ENCODE data around the gene FUOM. TPM values are rescaled to one million over a fixed set of nuclear protein-coding genes. Genes with fewer than 3 reads are reported as not detected.

The FUOM gene
- total RNA-seq, 4 donors from 2014 or later, result 5.4 to 15.7 (median 10.8) TPM

DNA sequence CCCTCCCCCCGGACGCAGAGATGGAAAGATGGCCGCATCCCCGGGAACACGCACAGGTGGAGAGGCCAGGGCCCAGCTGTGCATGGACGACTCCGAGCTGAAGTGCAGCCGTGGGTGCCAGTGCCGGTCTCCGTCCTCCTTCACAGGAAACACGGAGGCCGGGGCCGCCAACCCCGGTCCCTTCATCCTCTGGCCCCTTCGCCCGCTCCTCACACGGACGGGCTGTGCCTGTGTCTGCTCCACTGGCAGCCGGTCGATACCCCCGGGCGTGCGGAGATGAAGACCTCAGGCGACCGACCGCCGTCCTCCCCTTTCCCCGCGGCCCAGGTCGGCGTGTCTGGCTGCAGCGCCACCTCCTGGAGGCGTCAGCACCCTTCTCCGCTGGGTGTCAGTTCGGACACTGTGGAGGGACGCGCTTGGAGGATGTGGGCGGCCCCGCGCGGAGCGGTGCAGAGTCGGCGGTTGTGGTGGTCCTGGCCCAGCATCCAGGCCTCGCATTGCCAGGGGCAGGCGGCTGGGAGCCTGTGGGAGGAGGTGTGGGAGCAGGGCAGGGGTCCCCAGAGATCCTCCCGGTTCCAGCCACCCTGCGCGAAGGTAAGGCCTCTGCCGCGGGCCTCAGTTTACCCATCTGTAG, 39.2 kb downstream of the FUOM start:
- Histone ChIP-seq H3K4me3 (peak overlapping the region in 1 of 2 donors; percentile 40), H3K36me3 (no peaks in the 10 kb centered on the region), H3K27ac (no peak overlapping the region), H3K9me3 (no peaks in the 10 kb centered on the region), H3K27me3 (peaks cover 31% of the 10 kb centered on the region), H3K4me1 (peaks cover 0 to 12% (median 3%) of the 10 kb centered on the region in 3 donors)
- TF ChIP-seq POLR2AphosphoS5 (IDR thresholded peaks at IDR 0.05) (no peak), EP300 (IDR thresholded peaks at IDR 0.05) (no peak), POLR2A (IDR thresholded peaks at IDR 0.05) (no peak)
- TF ChIP-seq, protein P1, sequence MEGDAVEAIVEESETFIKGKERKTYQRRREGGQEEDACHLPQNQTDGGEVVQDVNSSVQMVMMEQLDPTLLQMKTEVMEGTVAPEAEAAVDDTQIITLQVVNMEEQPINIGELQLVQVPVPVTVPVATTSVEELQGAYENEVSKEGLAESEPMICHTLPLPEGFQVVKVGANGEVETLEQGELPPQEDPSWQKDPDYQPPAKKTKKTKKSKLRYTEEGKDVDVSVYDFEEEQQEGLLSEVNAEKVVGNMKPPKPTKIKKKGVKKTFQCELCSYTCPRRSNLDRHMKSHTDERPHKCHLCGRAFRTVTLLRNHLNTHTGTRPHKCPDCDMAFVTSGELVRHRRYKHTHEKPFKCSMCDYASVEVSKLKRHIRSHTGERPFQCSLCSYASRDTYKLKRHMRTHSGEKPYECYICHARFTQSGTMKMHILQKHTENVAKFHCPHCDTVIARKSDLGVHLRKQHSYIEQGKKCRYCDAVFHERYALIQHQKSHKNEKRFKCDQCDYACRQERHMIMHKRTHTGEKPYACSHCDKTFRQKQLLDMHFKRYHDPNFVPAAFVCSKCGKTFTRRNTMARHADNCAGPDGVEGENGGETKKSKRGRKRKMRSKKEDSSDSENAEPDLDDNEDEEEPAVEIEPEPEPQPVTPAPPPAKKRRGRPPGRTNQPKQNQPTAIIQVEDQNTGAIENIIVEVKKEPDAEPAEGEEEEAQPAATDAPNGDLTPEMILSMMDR (IDR thresholded peaks at IDR 0.05), result peak in 3 of 4 experiments; percentile 53 to 77 (median 54)
- ATAC-seq, result peak; percentile 84
- whole genome bisulfite sequencing, 2 donors (ENCODE audit: low coverage in 1 of 2), result 20 to 87% methylated on average over 5 to 20 of the region's 51 CpGs

GRCh38 chr10:133316732-133317131, 41.1 kb downstream of the FUOM start:
- no peak for ATAC-seq
- Histone ChIP-seq H3K4me3 (no peak overlapping the region), H3K36me3 (peaks cover 0 to 18% of the 10 kb centered on the region in 2 donors), H3K9me3 (no peaks in the 10 kb centered on the region), H3K4me1 (peaks cover 0 to 12% (median 3%) of the 10 kb centered on the region in 3 donors), H3K27ac (no peak overlapping the region), H3K27me3 (peaks cover 31% of the 10 kb centered on the region)
- no peak for TF ChIP-seq EP300 (IDR thresholded peaks at IDR 0.05)
- TF ChIP-seq POLR2A (IDR thresholded peaks at IDR 0.05), result no peak
- TF ChIP-seq, protein P1 (IDR thresholded peaks at IDR 0.05), result no peak
- no peak for TF ChIP-seq POLR2AphosphoS5 (IDR thresholded peaks at IDR 0.05)
- WGBS, 2 donors (ENCODE audit: low coverage in 1 of 2), result 100% methylated on average over 2 of the region's 7 CpGs; no CpG with 5 or more reads in 1 of the 2 donors

DNA sequence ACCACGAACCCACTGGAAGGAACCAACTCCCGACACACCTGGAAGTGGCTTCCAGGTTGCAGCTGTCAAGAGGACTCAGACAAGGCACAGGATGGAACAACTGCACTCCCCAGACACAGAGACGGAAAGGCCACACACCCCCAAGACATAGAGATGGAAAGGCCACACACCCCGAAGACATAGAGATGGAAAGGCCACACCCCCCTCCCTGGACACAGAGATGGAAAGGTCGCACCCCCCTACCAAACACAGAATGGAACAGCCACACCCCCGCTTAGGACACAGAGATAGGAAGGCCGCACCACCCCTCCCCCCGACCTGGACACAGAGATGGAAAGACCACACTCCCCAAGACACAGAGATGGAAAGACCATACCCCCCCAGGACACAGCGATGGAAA, 41.6 kb downstream of the FUOM start:
- Histone ChIP-seq H3K4me1 (peaks cover 0 to 12% (median 3%) of the 10 kb centered on the region in 3 donors), H3K36me3 (peaks cover 0 to 22% of the 10 kb centered on the region in 2 donors), H3K9me3 (no peaks in the 10 kb centered on the region), H3K4me3 (no peak overlapping the region), H3K27ac (no peak overlapping the region), H3K27me3 (peaks cover 29% of the 10 kb centered on the region)
- TF ChIP-seq EP300 (IDR thresholded peaks at IDR 0.05), result no peak
- TF ChIP-seq, protein P1 (IDR thresholded peaks at IDR 0.05), result no peak
- TF ChIP-seq POLR2A (IDR thresholded peaks at IDR 0.05), result no peak
- no peak for TF ChIP-seq POLR2AphosphoS5 (IDR thresholded peaks at IDR 0.05)
- no peak for ATAC-seq
- WGBS, 2 donors (ENCODE audit: low coverage in 1 of 2), result no CpG with 5 or more reads among the region's 9 CpGs

GRCh38 chr10:133315847-133316246, 42.0 kb downstream of the FUOM start:
- ATAC-seq, result no peak
- TF ChIP-seq, protein P1 (IDR thresholded peaks at IDR 0.05), result no peak
- TF ChIP-seq POLR2A (IDR thresholded peaks at IDR 0.05), result no peak
- no peak for TF ChIP-seq EP300 (IDR thresholded peaks at IDR 0.05)
- TF ChIP-seq POLR2AphosphoS5 (IDR thresholded peaks at IDR 0.05), result no peak
- Histone ChIP-seq H3K4me3 (no peak overlapping the region), H3K36me3 (peaks cover 0 to 27% of the 10 kb centered on the region in 2 donors), H3K27ac (no peak overlapping the region), H3K9me3 (no peaks in the 10 kb centered on the region), H3K27me3 (peaks cover 25% of the 10 kb centered on the region), H3K4me1 (peaks cover 0 to 12% (median 3%) of the 10 kb centered on the region in 3 donors)
- 73% methylated on average over 5 of the region's 5 CpGs; no CpG with 5 or more reads in 1 of the 2 donors for WGBS, 2 donors (ENCODE audit: low coverage in 1 of 2)

DNA sequence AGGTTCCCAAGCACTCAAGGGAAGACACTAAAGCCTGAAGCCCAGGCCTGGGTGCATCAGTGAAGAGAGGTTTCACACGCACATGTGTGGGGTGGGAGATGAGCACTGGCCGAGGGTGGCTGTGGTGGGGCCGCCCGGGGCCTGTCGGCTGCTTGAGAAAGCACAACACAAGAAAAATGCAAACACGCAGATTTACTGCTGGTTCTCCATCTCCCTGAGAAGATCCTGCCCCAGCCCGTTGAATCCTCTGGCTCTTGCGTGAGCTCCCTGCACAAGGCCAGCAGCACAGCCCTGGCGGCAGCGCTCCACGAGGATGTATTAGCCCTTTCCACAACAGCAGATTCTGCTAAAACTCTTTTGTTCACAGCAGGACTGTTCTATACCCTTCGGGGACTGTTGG, 42.9 kb downstream of the FUOM start:
- ATAC-seq, result no peak
- no peak overlapping the region for H3K27ac ChIP-seq
- peaks cover 16% of the 10 kb centered on the region for H3K27me3 ChIP-seq
- peaks cover 0 to 13% (median 3%) of the 10 kb centered on the region in 3 donors for H3K4me1 ChIP-seq
- WGBS, 2 donors (ENCODE audit: low coverage in 1 of 2), result 70 to 76% methylated on average over 4 to 12 of the region's 12 CpGs
- H3K36me3 ChIP-seq, result peaks cover 0 to 36% of the 10 kb centered on the region in 2 donors
- no peak for TF ChIP-seq EP300 (IDR thresholded peaks at IDR 0.05)
- TF ChIP-seq POLR2AphosphoS5 (IDR thresholded peaks at IDR 0.05), result no peak
- TF ChIP-seq POLR2A (IDR thresholded peaks at IDR 0.05), result no peak
- TF ChIP-seq, protein P1 (IDR thresholded peaks at IDR 0.05), result no peak
- H3K9me3 ChIP-seq, result no peaks in the 10 kb centered on the region
- no peak overlapping the region for H3K4me3 ChIP-seq
